ENCODE data around the gene SIPA1L3.

Gene SIPA1L3

GRCh38 chr19:38183251-38183897, 276.4 kb downstream of the SIPA1L3 start:
- no peak for DNase-seq (ENCODE audit: extremely low read depth, low read depth)
- no peak overlapping the region for H3K4me3 ChIP-seq (replicated peaks; ENCODE audit: low read depth, low read length)
- no peak for TF ChIP-seq CTCF (IDR thresholded peaks at IDR 0.05; ENCODE audit: low read depth, low read length, missing control alignments)

GRCh38 chr19:38184815-38185214, 277.8 kb downstream of the SIPA1L3 start:
- DNase-seq (ENCODE audit: extremely low read depth, low read depth) = no peak
- no peak overlapping the region for H3K4me3 ChIP-seq (replicated peaks; ENCODE audit: low read depth, low read length)
- no peak for TF ChIP-seq CTCF (IDR thresholded peaks at IDR 0.05; ENCODE audit: low read depth, low read length, missing control alignments)

GRCh38 chr19:38185562-38185961, 278.6 kb downstream of the SIPA1L3 start:
- DNase-seq (ENCODE audit: extremely low read depth, low read depth) = no peak
- H3K4me3 ChIP-seq (replicated peaks; ENCODE audit: low read depth, low read length) = no peak overlapping the region
- TF ChIP-seq CTCF (IDR thresholded peaks at IDR 0.05; ENCODE audit: low read depth, low read length, missing control alignments) = no peak

GRCh38 chr19:38190061-38190460, 283.1 kb downstream of the SIPA1L3 start:
- H3K4me3 ChIP-seq (replicated peaks; ENCODE audit: low read depth, low read length) = no peak overlapping the region
- DNase-seq (ENCODE audit: extremely low read depth, low read depth) = no peak
- TF ChIP-seq CTCF (IDR thresholded peaks at IDR 0.05; ENCODE audit: low read depth, low read length, missing control alignments) = no peak

- no peak for DNase-seq (ENCODE audit: extremely low read depth, low read depth)
- no peak overlapping the region for H3K4me3 ChIP-seq (replicated peaks; ENCODE audit: low read depth, low read length)
- no peak for TF ChIP-seq CTCF (IDR thresholded peaks at IDR 0.05; ENCODE audit: low read depth, low read length, missing control alignments)
Measured at GRCh38 chr19:38190793-38191192, 283.8 kb downstream of the SIPA1L3 start.

- H3K4me3 ChIP-seq (replicated peaks; ENCODE audit: low read depth, low read length) = no peak overlapping the region
- DNase-seq (ENCODE audit: extremely low read depth, low read depth) = no peak
- no peak for TF ChIP-seq CTCF (IDR thresholded peaks at IDR 0.05; ENCODE audit: low read depth, low read length, missing control alignments)
Measured at GRCh38 chr19:38191747-38192146, 284.7 kb downstream of the SIPA1L3 start.

- no peak overlapping the region for H3K4me3 ChIP-seq (replicated peaks; ENCODE audit: low read depth, low read length)
- no peak for TF ChIP-seq CTCF (IDR thresholded peaks at IDR 0.05; ENCODE audit: low read depth, low read length, missing control alignments)
- DNase-seq (ENCODE audit: extremely low read depth, low read depth) = no peak
Measured at GRCh38 chr19:38193445-38193844, 286.4 kb downstream of the SIPA1L3 start.

Measured in HFF-Myc (cell line).